WTC11 (cell line): ENCODE results near the gene METRNL.

Experiments
- ATF1 ChIP-seq: sonication (generic); formaldehyde crosslinking; IDR thresholded peaks from 2 replicates; pipeline ENCODE4 v1.8.1; 2023; ENCODE audit warnings: mild to moderate bottlenecking, moderate library complexity, missing genetic modification reagents
- ESRRA ChIP-seq: sonication (generic); formaldehyde crosslinking; IDR thresholded peaks from 2 replicates; pipeline ENCODE4 v1.8.1; 2022; ENCODE audit warnings: mild to moderate bottlenecking, missing genetic modification reagents, borderline replicate concordance
- ETV6 ChIP-seq: sonication (generic); formaldehyde crosslinking; IDR thresholded peaks from 2 replicates; pipeline ENCODE4 v1.8.1; 2022; ENCODE audit warnings: mild to moderate bottlenecking, missing genetic modification reagents
- IRF2 ChIP-seq: sonication (generic); formaldehyde crosslinking; IDR thresholded peaks from 2 replicates; pipeline ENCODE4 v1.8.0; 2022; ENCODE audit warnings: low read depth, missing genetic modification reagents, borderline replicate concordance
- NR3C1 ChIP-seq: sonication (generic); formaldehyde crosslinking; conservative IDR thresholded peaks from 2 replicates; pipeline ENCODE4 v1.8.1; 2023; ENCODE audit warnings: low read depth, mild to moderate bottlenecking, missing genetic modification reagents
- SMAD3 ChIP-seq: sonication (generic); formaldehyde crosslinking; IDR thresholded peaks from 2 replicates; pipeline ENCODE4 v1.8.0; 2022; ENCODE audit warnings: missing genetic modification reagents, mild to moderate bottlenecking, borderline replicate concordance
- TF ChIP-seq, protein P1 (sequence below): sonication (generic); formaldehyde crosslinking; IDR thresholded peaks from 2 replicates; pipeline ENCODE4 v1.8.0; 2022; ENCODE audit warnings: missing genetic modification reagents
- TF ChIP-seq, protein P2 (sequence below): fragments of 250-450 bp; sonication (Bioruptor Pico); IDR thresholded peaks from 2 replicates; pipeline ENCODE4 v1.9.0; 2021; ENCODE audit warnings: mild to moderate bottlenecking
- TF ChIP-seq, protein P3 (sequence below): fragments of 200-600 bp; IDR thresholded peaks from 2 replicates; pipeline ENCODE4 v1.8.0; 2022; ENCODE audit warnings: antibody characterized with exemption
- TF ChIP-seq, protein P4 (sequence below): sonication (generic); formaldehyde crosslinking; IDR thresholded peaks from 2 replicates; pipeline ENCODE4 v1.8.0; 2022; ENCODE audit warnings: mild to moderate bottlenecking, missing genetic modification reagents

DNA sequence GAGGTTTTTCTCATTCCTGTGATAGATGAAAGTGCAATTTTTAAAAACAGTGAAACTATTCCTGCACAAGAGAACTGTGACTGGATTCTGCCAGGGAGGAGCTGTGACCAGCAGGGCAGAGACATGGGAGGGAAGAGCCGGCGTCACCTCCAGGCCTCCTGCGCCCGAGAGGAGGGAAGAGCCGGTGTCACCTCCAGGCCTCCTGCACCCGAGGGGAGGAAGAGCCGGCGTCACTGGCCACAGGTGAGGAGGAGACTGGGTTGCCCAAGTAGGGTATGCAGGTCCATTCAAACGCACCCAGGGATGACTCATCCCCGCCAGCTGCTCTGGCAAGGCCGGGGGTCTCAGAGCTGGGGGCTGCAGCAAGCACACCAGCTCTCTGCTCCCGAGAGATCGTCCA lies 56.7 kb downstream of the METRNL start:
- TF ChIP-seq, protein P1, sequence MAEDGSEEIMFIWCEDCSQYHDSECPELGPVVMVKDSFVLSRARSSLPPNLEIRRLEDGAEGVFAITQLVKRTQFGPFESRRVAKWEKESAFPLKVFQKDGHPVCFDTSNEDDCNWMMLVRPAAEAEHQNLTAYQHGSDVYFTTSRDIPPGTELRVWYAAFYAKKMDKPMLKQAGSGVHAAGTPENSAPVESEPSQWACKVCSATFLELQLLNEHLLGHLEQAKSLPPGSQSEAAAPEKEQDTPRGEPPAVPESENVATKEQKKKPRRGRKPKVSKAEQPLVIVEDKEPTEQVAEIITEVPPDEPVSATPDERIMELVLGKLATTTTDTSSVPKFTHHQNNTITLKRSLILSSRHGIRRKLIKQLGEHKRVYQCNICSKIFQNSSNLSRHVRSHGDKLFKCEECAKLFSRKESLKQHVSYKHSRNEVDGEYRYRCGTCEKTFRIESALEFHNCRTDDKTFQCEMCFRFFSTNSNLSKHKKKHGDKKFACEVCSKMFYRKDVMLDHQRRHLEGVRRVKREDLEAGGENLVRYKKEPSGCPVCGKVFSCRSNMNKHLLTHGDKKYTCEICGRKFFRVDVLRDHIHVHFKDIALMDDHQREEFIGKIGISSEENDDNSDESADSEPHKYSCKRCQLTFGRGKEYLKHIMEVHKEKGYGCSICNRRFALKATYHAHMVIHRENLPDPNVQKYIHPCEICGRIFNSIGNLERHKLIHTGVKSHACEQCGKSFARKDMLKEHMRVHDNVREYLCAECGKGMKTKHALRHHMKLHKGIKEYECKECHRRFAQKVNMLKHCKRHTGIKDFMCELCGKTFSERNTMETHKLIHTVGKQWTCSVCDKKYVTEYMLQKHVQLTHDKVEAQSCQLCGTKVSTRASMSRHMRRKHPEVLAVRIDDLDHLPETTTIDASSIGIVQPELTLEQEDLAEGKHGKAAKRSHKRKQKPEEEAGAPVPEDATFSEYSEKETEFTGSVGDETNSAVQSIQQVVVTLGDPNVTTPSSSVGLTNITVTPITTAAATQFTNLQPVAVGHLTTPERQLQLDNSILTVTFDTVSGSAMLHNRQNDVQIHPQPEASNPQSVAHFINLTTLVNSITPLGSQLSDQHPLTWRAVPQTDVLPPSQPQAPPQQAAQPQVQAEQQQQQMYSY (CRISPR knock-in tag): no peak
- no peak for TF ChIP-seq ATF1 (CRISPR knock-in tag)
- TF ChIP-seq, protein P2, sequence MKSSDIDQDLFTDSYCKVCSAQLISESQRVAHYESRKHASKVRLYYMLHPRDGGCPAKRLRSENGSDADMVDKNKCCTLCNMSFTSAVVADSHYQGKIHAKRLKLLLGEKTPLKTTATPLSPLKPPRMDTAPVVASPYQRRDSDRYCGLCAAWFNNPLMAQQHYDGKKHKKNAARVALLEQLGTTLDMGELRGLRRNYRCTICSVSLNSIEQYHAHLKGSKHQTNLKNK (CRISPR knock-in tag): no peak
- TF ChIP-seq, protein P3, sequence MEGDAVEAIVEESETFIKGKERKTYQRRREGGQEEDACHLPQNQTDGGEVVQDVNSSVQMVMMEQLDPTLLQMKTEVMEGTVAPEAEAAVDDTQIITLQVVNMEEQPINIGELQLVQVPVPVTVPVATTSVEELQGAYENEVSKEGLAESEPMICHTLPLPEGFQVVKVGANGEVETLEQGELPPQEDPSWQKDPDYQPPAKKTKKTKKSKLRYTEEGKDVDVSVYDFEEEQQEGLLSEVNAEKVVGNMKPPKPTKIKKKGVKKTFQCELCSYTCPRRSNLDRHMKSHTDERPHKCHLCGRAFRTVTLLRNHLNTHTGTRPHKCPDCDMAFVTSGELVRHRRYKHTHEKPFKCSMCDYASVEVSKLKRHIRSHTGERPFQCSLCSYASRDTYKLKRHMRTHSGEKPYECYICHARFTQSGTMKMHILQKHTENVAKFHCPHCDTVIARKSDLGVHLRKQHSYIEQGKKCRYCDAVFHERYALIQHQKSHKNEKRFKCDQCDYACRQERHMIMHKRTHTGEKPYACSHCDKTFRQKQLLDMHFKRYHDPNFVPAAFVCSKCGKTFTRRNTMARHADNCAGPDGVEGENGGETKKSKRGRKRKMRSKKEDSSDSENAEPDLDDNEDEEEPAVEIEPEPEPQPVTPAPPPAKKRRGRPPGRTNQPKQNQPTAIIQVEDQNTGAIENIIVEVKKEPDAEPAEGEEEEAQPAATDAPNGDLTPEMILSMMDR: no peak
- TF ChIP-seq ETV6 (CRISPR knock-in tag): no peak
- TF ChIP-seq SMAD3: no peak
- TF ChIP-seq NR3C1 (CRISPR knock-in tag): no peak
- TF ChIP-seq ESRRA (CRISPR knock-in tag): no peak
- no peak for TF ChIP-seq IRF2 (CRISPR knock-in tag)
- TF ChIP-seq, protein P4, sequence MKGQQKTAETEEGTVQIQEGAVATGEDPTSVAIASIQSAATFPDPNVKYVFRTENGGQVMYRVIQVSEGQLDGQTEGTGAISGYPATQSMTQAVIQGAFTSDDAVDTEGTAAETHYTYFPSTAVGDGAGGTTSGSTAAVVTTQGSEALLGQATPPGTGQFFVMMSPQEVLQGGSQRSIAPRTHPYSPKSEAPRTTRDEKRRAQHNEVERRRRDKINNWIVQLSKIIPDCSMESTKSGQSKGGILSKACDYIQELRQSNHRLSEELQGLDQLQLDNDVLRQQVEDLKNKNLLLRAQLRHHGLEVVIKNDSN (CRISPR knock-in tag): no peak
